ENCODE data around the gene NR2F6. TPM values are rescaled to one million over a fixed set of nuclear protein-coding genes. Genes with fewer than 3 reads are reported as not detected.
A peak's percentile ranks its signal among the peaks of the same experiment; 100 is the strongest.

NR2F6 gene
- total RNA-seq, 1 donor from 2014 or later = 70.9 TPM

DNA sequence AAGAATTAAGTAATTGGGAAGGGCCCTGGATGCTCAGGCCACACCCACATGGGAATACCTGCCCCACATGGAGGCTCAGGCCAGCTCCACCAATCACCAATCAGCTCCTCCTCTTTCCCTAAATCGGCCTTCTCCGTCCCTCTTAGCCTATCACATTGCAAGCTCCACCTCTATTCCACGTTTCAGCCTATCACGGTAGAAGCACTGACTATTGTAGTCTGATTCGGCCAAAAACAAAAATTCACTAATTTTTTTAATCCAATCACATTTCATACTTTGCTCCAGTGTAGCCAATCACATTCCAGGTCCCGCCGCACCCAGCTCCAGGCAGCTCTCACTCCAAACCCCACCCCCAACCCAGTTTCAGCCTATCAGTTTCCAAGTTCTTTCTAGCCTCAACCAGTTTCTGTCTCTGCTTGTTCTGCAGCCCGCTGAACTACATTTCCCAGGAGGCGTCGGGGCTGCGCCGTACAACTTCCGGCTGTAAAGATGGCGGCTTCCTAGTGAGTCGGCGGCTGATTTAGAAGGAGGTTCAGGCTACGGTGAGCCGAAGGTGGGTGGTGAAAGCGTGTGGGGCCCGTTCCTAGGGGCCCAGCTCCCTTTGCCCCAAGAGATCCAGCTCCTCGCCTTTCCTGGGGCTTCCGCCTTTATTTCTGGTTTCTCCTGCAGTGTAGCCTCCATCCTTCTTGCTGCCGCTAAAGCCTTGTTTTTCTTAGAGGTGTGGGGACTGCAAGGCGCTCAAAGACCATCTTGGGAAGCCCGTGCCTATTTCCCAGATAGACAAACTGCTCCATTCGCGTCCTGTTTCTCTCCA is 21.5 kb upstream of the NR2F6 start, which contains the start of gene BABAM1:
Gene BABAM1, plus strand, starts transcription at position 469 of the 814 bp plus-strand sequence. CDS start 1,364 bp downstream, outside the sequence.
- H3K27ac Mint-ChIP-seq = peak within 1 kb of the TSS; percentile 96
- no peak for TF ChIP-seq CTCF (conservative IDR thresholded peaks at IDR 0.05)
- peaks cover 11% of the 10 kb centered on the region for H3K4me1 Mint-ChIP-seq (ENCODE audit: unreplicated experiment)
- peak; percentile 93 for DNase-seq (ENCODE audit: extremely low spot score, unreplicated experiment)
- peaks cover 4% of the 10 kb centered on the region for H3K36me3 Mint-ChIP-seq
- peaks cover 3% of the 10 kb centered on the region for H3K27me3 Mint-ChIP-seq
- peaks cover 6% of the 10 kb centered on the region for H3K9me3 Mint-ChIP-seq
- peak within 1 kb of the TSS; percentile 87 for H3K4me3 Mint-ChIP-seq

DNA sequence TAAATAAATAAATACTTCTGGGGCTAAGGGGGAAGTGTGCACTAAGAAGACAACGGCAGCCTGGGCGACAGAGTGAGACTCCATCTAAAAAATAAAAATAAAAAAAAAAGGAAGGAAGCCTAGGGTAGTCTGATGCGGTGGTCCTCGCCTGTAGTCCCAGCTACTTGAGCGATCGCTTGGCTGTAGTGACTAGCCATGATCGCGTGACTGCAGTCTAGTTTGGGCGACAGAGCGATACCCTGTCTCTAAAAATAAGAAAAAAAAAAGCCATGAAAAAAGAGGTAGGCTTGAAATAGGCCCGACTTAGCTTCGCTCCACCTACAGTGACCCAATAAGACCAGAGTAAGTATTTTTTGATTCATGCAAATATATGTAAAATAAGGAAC is 20.9 kb upstream of the NR2F6 start:
- H3K4me3 Mint-ChIP-seq = peak overlapping the region; percentile 87
- H3K27me3 Mint-ChIP-seq = peaks cover 3% of the 10 kb centered on the region
- DNase-seq (ENCODE audit: extremely low spot score, unreplicated experiment) = no peak
- H3K9me3 Mint-ChIP-seq = peaks cover 6% of the 10 kb centered on the region
- TF ChIP-seq CTCF (conservative IDR thresholded peaks at IDR 0.05) = no peak
- peak overlapping the region; percentile 96 for H3K27ac Mint-ChIP-seq
- peaks cover 4% of the 10 kb centered on the region for H3K36me3 Mint-ChIP-seq
- peaks cover 11% of the 10 kb centered on the region for H3K4me1 Mint-ChIP-seq (ENCODE audit: unreplicated experiment)

DNA sequence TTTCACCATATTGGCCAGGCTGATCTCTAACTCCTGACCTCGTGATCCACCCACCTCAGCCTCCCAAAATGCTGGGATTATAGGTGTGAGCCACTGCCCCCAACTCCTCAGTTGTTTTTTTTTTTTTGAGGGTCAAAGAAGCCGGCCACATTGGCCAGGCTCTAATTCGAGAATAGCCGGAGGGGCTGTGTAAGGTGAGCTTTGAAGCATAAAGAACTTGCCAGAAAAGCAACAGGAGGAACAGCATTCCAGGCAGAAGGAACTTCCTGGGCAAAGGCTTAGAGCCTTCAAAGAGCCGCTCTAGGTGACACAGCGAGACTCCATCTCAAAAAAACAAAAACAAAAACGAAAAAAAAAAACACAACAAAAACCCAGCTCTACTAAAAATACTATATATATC is 20.3 kb upstream of the NR2F6 start:
- Mint-ChIP-seq H3K27me3 (peaks cover 3% of the 10 kb centered on the region), H3K4me1 (ENCODE audit: unreplicated experiment) (peaks cover 12% of the 10 kb centered on the region), H3K36me3 (peaks cover 4% of the 10 kb centered on the region), H3K4me3 (no peak overlapping the region), H3K27ac (peak overlapping the region; percentile 80), H3K9me3 (peaks cover 6% of the 10 kb centered on the region)
- no peak for TF ChIP-seq CTCF (conservative IDR thresholded peaks at IDR 0.05)
- DNase-seq (ENCODE audit: extremely low spot score, unreplicated experiment) = no peak

- Mint-ChIP-seq H3K9me3 (peaks cover 6% of the 10 kb centered on the region), H3K4me1 (ENCODE audit: unreplicated experiment) (peaks cover 17% of the 10 kb centered on the region), H3K27ac (no peak within 1 kb of the TSS), H3K27me3 (peaks cover 6% of the 10 kb centered on the region), H3K4me3 (no peak within 1 kb of the TSS), H3K36me3 (peaks cover 4% of the 10 kb centered on the region)
- DNase-seq (ENCODE audit: extremely low spot score, unreplicated experiment) = no peak
- no peak for TF ChIP-seq CTCF (conservative IDR thresholded peaks at IDR 0.05)
Measured at GRCh38 chr19:17264641-17264979, 18.9 kb upstream of the NR2F6 start, which contains the start of gene USHBP1. Gene USHBP1 (minus strand): TSS chr19:17264745. CDS start chr19:17264299, 446 bp downstream.

DNA sequence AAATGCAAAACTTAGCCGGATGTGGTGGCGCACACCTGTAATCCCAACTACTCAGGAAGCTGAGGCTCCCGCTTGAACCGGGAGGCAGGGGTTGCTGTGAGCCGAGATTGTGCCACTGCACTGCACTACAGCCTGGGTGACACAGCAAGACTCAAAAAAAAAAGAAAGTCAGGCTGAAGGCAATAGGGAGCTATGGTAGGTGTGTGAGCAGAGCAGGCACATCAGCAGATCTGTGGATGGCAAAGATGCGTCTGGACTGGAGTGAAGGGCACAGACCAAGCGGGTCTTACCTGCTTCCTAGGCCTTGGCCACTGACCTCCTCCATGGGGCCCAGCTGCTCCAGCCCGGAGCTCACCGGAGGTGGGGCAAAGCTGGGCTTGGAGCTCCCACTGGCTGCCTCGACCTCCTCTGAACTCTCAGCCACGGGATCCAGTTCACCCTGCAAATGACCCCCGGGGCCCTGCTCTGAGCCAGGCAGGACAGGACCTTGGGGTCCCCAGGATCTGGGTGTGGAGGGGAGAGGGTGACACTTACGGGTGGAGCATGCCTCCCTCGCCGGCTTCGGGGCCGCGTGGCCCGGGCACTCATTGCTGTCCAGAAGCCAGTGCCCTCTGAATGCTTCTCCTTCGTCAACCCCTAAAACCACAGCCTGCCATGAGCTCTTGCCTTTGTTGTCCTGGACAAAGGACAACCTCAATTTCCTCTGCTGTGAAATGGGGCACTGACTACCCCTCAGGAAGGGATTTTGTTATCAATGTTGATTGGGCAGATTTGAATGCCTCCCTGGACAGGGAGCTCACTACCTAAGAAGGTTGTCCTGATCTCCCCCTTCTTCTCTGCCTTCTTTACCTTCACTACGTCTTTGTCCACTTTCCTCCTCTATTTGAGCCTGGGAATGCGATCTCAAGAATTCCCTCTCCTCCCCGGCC is 18.3 kb upstream of the NR2F6 start:
- TF ChIP-seq CTCF (conservative IDR thresholded peaks at IDR 0.05) = no peak
- Mint-ChIP-seq H3K4me3 (no peak overlapping the region), H3K4me1 (ENCODE audit: unreplicated experiment) (peaks cover 17% of the 10 kb centered on the region), H3K27ac (no peak overlapping the region), H3K27me3 (peaks cover 6% of the 10 kb centered on the region), H3K9me3 (peaks cover 6% of the 10 kb centered on the region), H3K36me3 (peaks cover 4% of the 10 kb centered on the region)
- no peak for DNase-seq (ENCODE audit: extremely low spot score, unreplicated experiment)
